Kidney epithelial cell (primary cell): ENCODE data around the gene USP24. TPM values are rescaled to one million over a fixed set of nuclear protein-coding genes. Genes with fewer than 3 reads are reported as not detected.

Experiments used
- DNase-seq: peaks from one replicate; pipeline ENCODE4 v3.0.0-alpha.2; 2010; ENCODE audit warnings: low read depth
- H3K27me3 ChIP-seq: 2 replicates; pipeline ENCODE4 v1.6.0; 2011; ENCODE audit warnings: low read length; ENCODE audit not compliant: control insufficient read depth, insufficient read depth
- H3K36me3 ChIP-seq: 2 replicates; pipeline ENCODE4 v1.5.1; 2011; ENCODE audit warnings: low read length; ENCODE audit not compliant: control insufficient read depth, insufficient read depth
- H3K4me3 ChIP-seq: 2 replicates; pipeline ENCODE4 v1.5.1; 2011; ENCODE audit warnings: low read depth, mild to moderate bottlenecking, control low read depth, low read length
- CTCF ChIP-seq: IDR thresholded peaks from 2 replicates; pipeline ENCODE4 v1.5.1; 2011; ENCODE audit warnings: mild to moderate bottlenecking, moderate library complexity, low read length, control low read depth, inconsistent platforms; ENCODE audit not compliant: insufficient read depth, poor library complexity, severe bottlenecking
- total RNA-seq: library from RNA; depleted of rRNA; stranded (reverse); fragments of >200 nt; gene quantifications from 2 replicates; pipeline ENCODE4 v1.2.3, GENCODE V29; 2015

USP24 gene
- total RNA-seq, 1 donor from 2014 or later, result 27.2 TPM

- H3K36me3 ChIP-seq, result no peaks in the 10 kb centered on the region
- no peak for DNase-seq
- TF ChIP-seq CTCF, result no peak
These were observed 152.2 kb downstream of the USP24 start for GRCh38 chr1:55062801-55063576.

GRCh38 chr1:55061706-55062321 is 153.3 kb downstream of the USP24 start:
- H3K27me3 ChIP-seq, result no peaks in the 10 kb centered on the region
- no peak for TF ChIP-seq CTCF
- no peak for DNase-seq
- H3K36me3 ChIP-seq, result no peaks in the 10 kb centered on the region
- H3K4me3 ChIP-seq, result no peak overlapping the region

More at GRCh38 chr1:55062801-55063576, 152.2 kb downstream of the USP24 start:
- no peak overlapping the region for H3K4me3 ChIP-seq
- no peaks in the 10 kb centered on the region for H3K27me3 ChIP-seq

DNA sequence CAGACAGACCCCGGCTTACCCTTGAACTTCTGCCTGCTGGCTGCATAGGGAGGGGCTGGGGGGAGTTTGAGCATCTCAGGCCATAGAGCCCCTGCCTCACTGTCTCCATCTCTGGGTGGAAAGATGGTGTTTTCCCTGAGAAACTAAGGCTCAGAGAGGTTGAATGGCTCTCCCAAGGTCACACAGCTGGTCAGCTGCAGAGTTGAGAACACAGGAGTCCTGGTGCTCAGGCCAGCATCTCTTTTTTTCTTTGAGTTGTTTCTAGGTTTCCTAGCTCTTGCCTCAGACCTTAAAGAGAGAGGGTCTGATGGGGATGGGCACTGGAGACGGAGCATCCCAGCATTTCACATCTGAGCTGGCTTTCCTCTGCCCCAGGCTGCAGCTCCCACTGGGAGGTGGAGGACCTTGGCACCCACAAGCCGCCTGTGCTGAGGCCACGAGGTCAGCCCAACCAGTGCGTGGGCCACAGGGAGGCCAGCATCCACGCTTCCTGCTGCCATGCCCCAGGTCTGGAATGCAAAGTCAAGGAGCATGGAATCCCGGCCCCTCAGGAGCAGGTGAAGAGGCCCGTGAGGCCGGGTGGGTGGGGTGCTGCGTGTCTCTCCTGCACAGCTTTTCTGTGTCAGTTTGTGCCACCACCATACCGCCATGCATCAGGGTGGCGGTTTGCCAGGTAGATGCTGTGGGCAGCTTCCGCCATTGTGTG is 154.0 kb downstream of the USP24 start:
- Histone ChIP-seq H3K27me3 (no peaks in the 10 kb centered on the region), H3K36me3 (no peaks in the 10 kb centered on the region), H3K4me3 (no peak overlapping the region)
- DNase-seq, result no peak
- TF ChIP-seq CTCF, result no peak

GRCh38 chr1:55060133-55060999 is 154.8 kb downstream of the USP24 start:
- TF ChIP-seq CTCF, result no peak
- no peaks in the 10 kb centered on the region for H3K36me3 ChIP-seq
- no peak overlapping the region for H3K4me3 ChIP-seq
- DNase-seq, result no peak
- no peaks in the 10 kb centered on the region for H3K27me3 ChIP-seq

- Histone ChIP-seq H3K36me3 (no peaks in the 10 kb centered on the region), H3K4me3 (no peak overlapping the region), H3K27me3 (no peaks in the 10 kb centered on the region)
- no peak for TF ChIP-seq CTCF
- no peak for DNase-seq
These were observed 155.6 kb downstream of the USP24 start for GRCh38 chr1:55059302-55060132.
